HepG2 (cell line): Measurements from ENCODE around the gene SYNE1. TPM values are rescaled to one million over a fixed set of nuclear protein-coding genes. Genes with fewer than 3 reads are reported as not detected.

Source experiments
- SRF ChIP-seq: IDR thresholded peaks from 2 replicates; pipeline ENCODE4 v1.6.1; 2011; ENCODE audit warnings: mild to moderate bottlenecking, low read depth, low read length, moderate library complexity
- ZNF644 ChIP-seq: IDR thresholded peaks from 2 replicates; pipeline ENCODE4 v1.6.1; 2016; ENCODE audit warnings: low read depth
- polyA plus RNA-seq, 8 experiments: library from polyadenylated mRNA; depleted of rRNA in 3 of 8; stranded (reverse) in 7 of 8; unstranded in 1 of 8; fragments of >200 nt; fragmentation: Illumina TruSeq in 4 of 8; extraction: Trizol in 4 of 8; gene quantifications; 2 replicates each; pipeline versions ENCODE4 v1.2.1 to v1.2.3, GENCODE V29; 2011 to 2016; ENCODE audit warnings: low read depth in 4 of 8, missing spikeins in 1 of 8, mixed read lengths in 1 of 8; ENCODE audit not compliant: insufficient read depth in 1 of 8
- total RNA-seq, 5 experiments: library from RNA; depleted of rRNA; stranded (reverse); fragments of >200 nt; fragmentation: Illumina TruSeq; extraction: Trizol; gene quantifications; 2 replicates each; pipeline ENCODE4 v1.2.3, GENCODE V29; 2016; ENCODE audit warnings: low read depth in 1 of 5
- TF ChIP-seq, protein P1 (sequence below), 2 experiments: sonication (generic) in 1 of 2; formaldehyde crosslinking in 1 of 2; IDR thresholded peaks; 2 replicates each; pipeline versions ENCODE4 v1.4.0 to v1.6.1; 2016 to 2020; ENCODE audit warnings: borderline replicate concordance in 1 of 2, low read depth in 1 of 2, mild to moderate bottlenecking in 1 of 2, missing genetic modification reagents in 1 of 2
- TF ChIP-seq, protein P2 (sequence below), 2 experiments: sonication (generic) in 1 of 2; formaldehyde crosslinking in 1 of 2; IDR thresholded peaks; 2 replicates each; pipeline versions ENCODE4 v1.6.1 to v1.9.0; 2014 to 2022; ENCODE audit warnings: antibody characterized with exemption in 1 of 2, borderline replicate concordance in 1 of 2, inconsistent platforms in 1 of 2, low read depth in 1 of 2, missing genetic modification reagents in 1 of 2

The SYNE1 gene
- total and polyA plus RNA-seq, 2 of the 13 experiments (the other 11 are each of a cell fraction or from before 2014, with no cell fraction given), result 5.5 to 15.9 TPM

DNA sequence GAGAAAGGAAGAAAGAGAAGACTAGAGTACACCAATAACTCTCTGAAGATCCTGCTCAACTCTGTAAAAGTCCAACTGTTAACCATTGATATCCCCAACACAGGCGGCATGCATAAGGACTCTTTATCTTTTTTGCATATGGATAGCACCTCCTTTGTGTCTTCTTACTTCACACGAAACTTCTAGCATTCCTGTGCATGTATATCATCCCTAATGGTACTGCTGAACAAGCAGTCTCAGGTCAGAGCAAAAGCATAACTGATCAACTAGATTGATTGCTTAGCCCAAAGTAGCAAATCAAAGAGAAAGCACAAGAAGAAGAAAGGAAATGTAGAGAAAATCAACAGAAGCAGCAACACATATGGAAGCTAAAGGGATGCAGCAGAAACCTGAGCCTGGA lies 234.4 kb downstream of the SYNE1 start (continued):
- TF ChIP-seq, protein P1, sequence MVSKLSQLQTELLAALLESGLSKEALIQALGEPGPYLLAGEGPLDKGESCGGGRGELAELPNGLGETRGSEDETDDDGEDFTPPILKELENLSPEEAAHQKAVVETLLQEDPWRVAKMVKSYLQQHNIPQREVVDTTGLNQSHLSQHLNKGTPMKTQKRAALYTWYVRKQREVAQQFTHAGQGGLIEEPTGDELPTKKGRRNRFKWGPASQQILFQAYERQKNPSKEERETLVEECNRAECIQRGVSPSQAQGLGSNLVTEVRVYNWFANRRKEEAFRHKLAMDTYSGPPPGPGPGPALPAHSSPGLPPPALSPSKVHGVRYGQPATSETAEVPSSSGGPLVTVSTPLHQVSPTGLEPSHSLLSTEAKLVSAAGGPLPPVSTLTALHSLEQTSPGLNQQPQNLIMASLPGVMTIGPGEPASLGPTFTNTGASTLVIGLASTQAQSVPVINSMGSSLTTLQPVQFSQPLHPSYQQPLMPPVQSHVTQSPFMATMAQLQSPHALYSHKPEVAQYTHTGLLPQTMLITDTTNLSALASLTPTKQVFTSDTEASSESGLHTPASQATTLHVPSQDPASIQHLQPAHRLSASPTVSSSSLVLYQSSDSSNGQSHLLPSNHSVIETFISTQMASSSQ (IDR thresholded peaks at IDR 0.05; ENCODE audit: low read depth), result no peak
- TF ChIP-seq, protein P1 (CRISPR knock-in tag; IDR thresholded peaks at IDR 0.05; ENCODE audit: borderline replicate concordance), result no peak
- TF ChIP-seq SRF (no peak), ZNF644 (CRISPR knock-in tag) (no peak)
- TF ChIP-seq, protein P2, sequence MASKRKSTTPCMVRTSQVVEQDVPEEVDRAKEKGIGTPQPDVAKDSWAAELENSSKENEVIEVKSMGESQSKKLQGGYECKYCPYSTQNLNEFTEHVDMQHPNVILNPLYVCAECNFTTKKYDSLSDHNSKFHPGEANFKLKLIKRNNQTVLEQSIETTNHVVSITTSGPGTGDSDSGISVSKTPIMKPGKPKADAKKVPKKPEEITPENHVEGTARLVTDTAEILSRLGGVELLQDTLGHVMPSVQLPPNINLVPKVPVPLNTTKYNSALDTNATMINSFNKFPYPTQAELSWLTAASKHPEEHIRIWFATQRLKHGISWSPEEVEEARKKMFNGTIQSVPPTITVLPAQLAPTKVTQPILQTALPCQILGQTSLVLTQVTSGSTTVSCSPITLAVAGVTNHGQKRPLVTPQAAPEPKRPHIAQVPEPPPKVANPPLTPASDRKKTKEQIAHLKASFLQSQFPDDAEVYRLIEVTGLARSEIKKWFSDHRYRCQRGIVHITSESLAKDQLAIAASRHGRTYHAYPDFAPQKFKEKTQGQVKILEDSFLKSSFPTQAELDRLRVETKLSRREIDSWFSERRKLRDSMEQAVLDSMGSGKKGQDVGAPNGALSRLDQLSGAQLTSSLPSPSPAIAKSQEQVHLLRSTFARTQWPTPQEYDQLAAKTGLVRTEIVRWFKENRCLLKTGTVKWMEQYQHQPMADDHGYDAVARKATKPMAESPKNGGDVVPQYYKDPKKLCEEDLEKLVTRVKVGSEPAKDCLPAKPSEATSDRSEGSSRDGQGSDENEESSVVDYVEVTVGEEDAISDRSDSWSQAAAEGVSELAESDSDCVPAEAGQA (IDR thresholded peaks at IDR 0.05; ENCODE audit: low read depth), result no peak
- TF ChIP-seq, protein P2 (CRISPR knock-in tag; IDR thresholded peaks at IDR 0.05; ENCODE audit: borderline replicate concordance), result no peak
